GM10266 (cell line): ENCODE results near the gene PEX16.

ENCODE experiments used
- DNase-seq: peaks from one replicate; pipeline ENCODE4 v3.0.0; 2012; ENCODE audit errors: extremely low spot score
- TF ChIP-seq, protein P1 (sequence below): IDR thresholded peaks from 2 replicates; pipeline ENCODE4 v1.5.1; 2012; ENCODE audit warnings: mild to moderate bottlenecking, low read depth; ENCODE audit not compliant: control insufficient read depth, insufficient read depth; ENCODE audit errors: missing control alignments

PEX16 gene

GRCh38 chr11:45886816-45887520, 30.7 kb downstream of the PEX16 start:
- peak; percentile 9 for DNase-seq
- TF ChIP-seq, protein P1, sequence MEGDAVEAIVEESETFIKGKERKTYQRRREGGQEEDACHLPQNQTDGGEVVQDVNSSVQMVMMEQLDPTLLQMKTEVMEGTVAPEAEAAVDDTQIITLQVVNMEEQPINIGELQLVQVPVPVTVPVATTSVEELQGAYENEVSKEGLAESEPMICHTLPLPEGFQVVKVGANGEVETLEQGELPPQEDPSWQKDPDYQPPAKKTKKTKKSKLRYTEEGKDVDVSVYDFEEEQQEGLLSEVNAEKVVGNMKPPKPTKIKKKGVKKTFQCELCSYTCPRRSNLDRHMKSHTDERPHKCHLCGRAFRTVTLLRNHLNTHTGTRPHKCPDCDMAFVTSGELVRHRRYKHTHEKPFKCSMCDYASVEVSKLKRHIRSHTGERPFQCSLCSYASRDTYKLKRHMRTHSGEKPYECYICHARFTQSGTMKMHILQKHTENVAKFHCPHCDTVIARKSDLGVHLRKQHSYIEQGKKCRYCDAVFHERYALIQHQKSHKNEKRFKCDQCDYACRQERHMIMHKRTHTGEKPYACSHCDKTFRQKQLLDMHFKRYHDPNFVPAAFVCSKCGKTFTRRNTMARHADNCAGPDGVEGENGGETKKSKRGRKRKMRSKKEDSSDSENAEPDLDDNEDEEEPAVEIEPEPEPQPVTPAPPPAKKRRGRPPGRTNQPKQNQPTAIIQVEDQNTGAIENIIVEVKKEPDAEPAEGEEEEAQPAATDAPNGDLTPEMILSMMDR: no peak

DNA sequence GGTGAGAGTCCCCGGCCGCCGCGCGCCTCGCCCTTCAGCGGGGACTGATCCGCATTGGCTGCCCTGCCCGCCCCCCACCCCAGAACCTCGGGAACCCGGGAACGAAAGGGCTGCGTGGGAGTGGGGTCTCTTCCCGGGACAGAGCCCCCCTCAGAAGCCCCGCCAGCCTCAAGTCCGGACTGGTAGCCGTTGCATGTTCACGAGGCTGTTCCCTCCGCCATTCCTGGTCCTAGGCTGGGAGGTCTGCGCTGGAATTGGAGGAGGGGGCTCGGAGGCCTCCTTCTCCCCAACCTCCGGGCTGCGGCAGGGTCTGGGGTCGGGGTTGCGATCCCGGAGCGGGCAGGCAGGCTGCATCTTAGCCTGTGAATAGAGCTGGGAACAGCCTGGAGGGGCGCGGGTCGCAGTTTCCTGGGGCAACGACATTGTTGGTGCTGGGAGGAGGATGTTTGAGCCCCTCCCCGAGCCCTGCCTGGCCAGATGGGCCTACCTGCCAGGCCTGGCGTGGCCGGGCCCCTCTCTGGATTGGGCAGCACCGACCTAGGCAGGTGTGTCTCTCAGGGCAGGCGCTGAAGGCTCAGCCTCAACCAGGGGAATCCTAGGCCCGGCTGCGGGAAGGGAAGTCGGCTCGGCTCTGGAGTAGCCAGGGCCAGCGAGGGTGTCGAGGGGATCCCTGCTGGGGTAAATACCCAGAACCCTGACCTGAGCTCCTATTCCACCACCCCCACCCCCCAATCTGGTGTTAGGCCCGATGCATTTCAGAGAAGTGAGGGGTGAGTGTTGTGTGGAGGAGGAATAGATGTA, 31.6 kb downstream of the PEX16 start:
- peak; percentile 47 for DNase-seq
- TF ChIP-seq, protein P1: no peak

DNA sequence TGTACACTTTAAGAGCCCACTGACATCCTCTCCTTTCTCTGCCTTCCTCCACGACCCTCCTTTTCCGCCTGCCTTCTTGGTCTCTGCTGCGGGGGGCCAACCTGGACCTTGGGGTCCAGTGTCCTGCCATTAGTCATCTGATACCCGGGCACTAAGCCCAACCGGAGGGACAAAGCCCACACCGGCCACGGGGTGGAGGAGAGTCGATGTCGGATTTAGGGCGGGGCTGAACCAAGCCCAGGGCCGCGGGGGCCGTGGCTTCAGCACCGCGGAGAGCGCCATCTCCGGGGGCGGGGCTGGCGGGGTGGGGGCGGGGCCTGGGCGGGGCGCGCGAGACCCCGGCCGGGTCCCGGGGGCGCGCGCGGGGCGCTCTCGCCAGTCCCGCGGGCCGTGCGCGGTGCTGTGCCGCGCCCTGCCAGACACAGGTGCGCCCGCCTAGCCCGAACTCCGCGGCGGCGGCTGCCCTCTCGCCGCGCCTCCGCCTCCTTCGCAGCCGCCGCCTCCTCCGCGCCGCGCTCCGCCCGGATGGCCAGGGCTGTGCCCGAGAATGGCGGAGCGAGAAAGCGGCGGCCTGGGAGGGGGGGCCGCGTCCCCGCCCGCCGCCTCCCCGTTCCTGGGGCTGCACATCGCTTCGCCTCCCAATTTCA, 32.3 kb downstream of the PEX16 start, which contains the start of gene MAPK8IP1:
Gene MAPK8IP1 (plus strand): TSS at position 378 of the 647 bp plus-strand sequence. CDS start 170 bp downstream, at position 548.
- DNase-seq: peak; percentile 89
- TF ChIP-seq, protein P1: no peak

- TF ChIP-seq, protein P1: no peak
- DNase-seq: peak; percentile 22
Observed at GRCh38 chr11:45884596-45885185, 33.0 kb downstream of the PEX16 start.

DNA sequence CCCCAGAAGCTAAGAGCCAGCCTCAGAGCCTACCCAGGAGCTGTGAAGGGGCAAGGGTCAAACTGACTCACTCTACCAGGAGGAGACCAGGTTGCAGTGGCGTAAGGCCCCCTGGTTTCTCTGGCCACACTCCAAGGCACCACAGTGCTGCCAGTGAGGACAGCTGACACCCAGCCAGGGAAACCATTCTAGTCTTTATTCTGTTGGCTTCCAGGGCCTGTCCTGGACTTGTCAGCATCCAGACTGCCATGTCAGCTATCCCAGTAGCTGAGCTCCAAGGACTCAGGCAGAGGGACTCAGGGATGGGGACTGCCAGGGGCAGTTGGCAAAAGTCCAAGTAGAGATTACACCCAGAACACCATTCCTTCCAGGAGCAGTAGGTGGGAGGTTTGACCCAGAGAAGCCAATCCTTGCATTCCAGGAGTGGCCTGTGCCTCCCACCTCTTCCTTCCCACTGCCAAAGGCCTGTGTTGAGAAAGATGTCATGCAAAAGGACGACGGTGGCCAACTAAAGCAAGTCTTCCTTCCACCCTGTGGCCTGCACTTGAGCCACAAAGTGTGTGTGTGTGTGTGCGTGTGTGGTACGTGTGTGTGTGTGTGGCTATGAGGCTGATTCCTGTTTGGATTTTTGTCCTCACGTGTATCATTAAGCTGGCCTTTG, 35.8 kb downstream of the PEX16 start:
- no peak for DNase-seq

More for the DNA sequence above, 35.8 kb downstream of the PEX16 start:
- TF ChIP-seq, protein P1: no peak
